G401 (cell line): ENCODE data around the gene AFG1L. TPM values are rescaled to one million over a fixed set of nuclear protein-coding genes. Genes with fewer than 3 reads are reported as not detected.

Experiments
- DNase-seq: peaks from one replicate; pipeline ENCODE4 v3.0.0-alpha.2; 2015; ENCODE audit warnings: low spot score
- in situ Hi-C: cut with HindIII; loops from 2 replicates; pipeline ENCODE4 v1.10.0; 2016; ENCODE audit warnings: low sequenced_read_pairs, mixed read lengths
- total RNA-seq: library from RNA; depleted of rRNA; stranded (reverse); fragments of >200 nt; shearing (Covaris generic); gene quantifications from 2 replicates; pipeline ENCODE4 v1.2.3, GENCODE V29; 2014

Gene AFG1L
- total RNA-seq, 1 experiment from 2014 or later = 9.5 TPM

DNA sequence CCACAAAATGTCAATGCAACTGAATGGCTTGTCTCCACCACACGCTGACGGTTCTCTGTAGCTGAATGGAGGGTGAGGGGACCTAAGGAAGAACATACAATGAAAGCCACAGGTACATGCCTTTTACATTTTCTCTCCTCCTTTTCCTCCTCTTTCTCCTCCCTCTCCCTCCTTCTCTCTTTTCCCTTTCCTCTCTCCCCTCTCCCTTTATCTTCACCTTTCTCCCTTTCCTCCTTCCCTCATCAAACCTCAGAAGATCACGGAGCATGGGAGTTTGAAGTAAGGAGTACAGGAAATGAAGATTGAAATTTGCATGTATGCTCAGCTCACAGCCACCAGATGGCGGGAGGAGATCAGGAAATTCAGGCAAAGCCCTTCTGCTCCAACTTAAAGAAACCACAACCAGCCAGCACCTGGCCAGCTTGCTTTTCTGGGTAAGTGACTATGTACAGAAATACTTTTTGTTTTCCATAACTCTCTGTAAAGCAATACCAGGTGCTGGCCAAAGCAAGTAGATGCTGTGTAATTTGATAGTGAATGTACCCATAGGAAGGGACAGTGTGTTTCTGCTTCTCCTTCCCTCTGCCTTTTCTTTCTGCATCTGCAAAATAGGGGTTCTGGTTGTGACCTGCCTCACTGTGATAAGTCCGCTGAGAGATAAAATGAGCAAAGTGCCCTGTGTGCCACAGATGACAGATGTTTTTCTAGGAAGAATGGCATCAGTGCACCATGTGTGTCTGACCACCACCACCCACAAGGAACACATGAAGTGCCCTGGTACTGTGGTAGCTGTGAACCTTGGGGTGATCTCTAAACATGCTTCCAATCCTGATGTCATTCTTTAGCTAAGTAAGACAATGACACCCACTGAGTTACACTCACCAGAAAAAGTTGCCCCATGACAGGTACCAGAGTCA, 247.2 kb downstream of the AFG1L start:
- DNase-seq = peak; percentile 92
- in situ Hi-C loops = loop anchor here (25.0 kb wide), 1 partner anchor 295 kb away; the partner anchor contains the start of gene ARMC2

DNA sequence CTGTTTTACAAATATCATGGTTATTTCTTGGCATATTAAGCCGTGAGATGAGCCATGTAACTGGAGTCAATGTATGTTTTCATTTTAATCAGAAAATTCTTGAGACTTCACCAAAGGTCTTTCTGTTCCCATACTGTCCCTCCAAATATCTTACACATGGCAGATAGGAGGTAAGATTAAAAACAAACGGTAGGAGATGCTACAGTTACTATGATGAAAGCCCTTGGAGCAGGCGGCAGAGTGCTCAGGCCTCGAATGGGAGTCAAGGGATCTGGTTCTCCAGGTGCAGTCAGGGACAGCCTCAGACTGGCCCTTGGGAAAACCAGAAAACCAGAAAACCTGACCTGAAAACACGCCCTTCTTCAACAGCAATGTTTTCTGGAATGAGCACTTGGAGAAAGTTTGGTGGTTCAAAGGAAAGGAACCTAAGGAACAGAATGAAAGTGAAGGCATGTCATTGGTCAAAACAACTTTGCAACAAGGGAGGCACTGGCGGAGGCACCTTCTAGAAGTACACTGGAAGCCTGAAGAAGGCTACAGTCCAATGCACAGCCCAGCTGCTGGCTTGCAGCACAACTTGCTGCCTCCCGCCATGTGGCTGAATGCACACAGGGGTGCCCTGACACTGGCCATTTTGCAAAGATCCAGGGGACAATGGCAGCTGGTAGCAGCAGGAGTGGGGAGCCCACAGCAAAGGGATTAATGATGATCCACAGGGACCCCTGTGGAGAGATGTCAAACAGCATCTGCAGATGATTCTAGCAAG, 248.5 kb downstream of the AFG1L start:
- in situ Hi-C loops = loop anchor here (25.0 kb wide), 1 partner anchor 294 kb away; the partner anchor contains the start of gene ARMC2
- no peak for DNase-seq

DNA sequence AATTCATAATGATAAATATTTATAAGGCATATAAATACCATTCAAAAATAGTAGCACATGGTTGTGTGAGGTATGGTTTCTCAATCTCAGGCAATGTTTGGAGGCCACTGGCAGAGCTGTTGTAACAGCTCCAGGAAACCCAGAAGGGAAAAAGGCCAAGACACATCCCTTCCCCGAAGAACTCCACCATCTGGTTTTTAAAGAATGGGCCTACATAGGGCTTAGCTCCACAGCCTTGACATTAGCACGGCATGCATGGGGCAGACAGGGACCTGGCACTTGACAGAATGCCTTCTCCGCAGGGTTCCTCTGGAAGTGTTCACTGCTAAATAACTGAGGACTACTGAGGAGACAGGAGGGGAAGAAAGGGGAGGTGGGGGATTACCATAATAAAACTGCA, 249.8 kb downstream of the AFG1L start:
- in situ Hi-C loops = loop anchor here (25.0 kb wide), 1 partner anchor 293 kb away; the partner anchor contains the start of gene ARMC2
- peak; percentile 87 for DNase-seq

DNA sequence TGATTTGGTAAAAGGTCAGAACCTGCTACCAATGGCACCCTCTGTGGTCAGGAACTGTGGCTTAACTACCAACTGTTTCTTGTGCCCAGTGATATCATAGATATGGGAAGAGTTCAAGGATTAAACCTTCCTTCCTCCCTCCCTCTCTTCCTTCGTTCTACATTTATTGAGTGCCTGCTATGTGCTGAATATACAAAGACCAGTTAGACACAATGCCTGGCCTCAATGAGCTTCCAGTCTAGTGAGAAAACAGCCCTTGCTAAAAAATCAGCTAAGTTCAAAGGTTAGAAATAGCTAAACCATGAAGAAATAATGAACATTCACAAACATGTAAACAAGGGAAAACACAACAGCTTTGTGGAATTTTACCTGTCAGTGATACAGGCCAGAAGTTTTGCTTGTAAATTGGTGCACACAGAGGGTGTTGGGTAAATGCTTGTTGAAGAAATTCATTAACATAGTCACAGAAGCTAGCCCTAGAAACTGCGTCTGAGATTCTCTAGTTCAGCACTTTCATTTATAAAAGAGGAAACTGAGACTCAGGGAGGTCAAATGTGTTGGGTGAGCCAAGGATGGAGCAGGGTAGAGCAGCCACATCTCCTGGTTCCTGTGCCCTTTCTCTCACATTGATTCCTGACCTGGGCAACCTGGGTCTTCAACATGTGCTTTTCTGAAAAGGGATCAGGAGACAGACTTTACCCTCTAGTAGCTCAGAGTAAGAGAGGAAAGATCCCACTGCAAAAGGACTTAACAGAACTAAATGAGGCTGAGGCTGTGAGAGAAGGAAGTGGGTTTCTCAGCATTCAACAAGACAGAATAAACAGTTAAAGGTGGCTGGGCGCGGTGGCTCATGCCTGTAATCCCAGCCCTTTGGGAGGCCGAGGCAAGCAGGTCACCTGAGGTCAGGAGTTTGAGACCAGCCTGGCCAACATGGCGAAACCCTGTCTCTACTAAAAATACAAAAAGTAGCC, 251.5 kb downstream of the AFG1L start:
- DNase-seq = no peak
- in situ Hi-C loops = loop anchor here (25.0 kb wide), 1 partner anchor 291 kb away; the partner anchor contains the start of gene ARMC2

DNA sequence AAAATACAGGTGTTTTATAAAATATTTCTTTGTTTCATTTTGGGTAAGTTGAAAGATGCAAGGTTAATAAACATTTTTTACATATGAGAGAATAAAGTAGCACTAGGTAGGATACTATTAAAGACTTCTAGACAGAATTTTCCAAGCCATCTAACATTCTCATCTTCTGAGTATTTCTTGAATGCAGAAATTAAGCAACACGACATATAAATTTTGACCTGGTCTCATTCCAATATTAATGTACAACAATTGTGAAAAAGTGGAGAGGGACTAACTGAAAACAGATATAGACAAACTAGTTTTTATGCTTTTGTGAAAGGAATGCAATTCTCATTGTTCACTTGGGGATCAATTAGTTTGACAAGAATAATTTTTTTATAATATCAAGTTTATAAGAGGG, 254.4 kb downstream of the AFG1L start:
- no peak for DNase-seq
- in situ Hi-C loops = loop anchor here (25.0 kb wide), 1 partner anchor 288 kb away; the partner anchor contains the start of gene ARMC2

DNA sequence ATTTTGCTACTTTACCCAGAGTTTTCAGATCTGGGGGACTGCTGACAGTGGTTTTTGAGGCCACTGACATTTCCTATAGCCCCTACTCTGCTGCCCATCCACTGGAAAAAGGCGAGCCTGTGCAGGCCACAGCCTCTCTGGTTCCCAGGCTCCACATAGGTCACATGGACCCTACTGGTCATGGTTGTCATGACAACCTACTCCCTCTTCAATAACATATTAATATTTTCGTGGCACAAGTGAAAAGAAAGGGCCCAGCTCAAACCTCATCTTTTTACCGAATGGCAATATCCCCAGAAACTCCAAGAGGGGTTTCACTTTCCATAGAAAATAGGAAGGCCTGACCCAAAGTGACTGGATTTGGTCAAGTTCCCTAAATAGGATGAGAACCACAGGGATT, 254.9 kb downstream of the AFG1L start:
- in situ Hi-C loops = loop anchor here (25.0 kb wide), 1 partner anchor 288 kb away; the partner anchor contains the start of gene ARMC2
- DNase-seq = no peak

DNA sequence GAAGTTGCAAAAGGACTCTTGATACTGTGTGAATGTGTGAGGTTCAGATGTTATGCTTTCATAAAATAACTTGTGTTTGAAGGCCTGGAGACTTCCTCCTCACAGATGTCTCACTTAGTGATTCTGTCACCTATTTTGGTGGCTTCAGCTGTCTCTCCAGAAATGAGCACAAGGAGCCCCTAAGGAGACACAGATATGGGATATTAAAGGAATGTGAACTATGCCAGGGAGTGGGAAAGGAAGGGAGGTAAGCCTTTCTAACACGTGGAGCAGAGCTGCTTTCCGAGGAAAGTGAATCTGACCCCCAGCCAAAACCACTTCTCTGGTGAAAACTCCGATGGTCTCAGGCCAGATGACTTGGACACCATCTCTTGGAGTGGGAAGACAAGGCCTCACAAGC, 255.4 kb downstream of the AFG1L start:
- no peak for DNase-seq
- in situ Hi-C loops = no loop called here

DNA sequence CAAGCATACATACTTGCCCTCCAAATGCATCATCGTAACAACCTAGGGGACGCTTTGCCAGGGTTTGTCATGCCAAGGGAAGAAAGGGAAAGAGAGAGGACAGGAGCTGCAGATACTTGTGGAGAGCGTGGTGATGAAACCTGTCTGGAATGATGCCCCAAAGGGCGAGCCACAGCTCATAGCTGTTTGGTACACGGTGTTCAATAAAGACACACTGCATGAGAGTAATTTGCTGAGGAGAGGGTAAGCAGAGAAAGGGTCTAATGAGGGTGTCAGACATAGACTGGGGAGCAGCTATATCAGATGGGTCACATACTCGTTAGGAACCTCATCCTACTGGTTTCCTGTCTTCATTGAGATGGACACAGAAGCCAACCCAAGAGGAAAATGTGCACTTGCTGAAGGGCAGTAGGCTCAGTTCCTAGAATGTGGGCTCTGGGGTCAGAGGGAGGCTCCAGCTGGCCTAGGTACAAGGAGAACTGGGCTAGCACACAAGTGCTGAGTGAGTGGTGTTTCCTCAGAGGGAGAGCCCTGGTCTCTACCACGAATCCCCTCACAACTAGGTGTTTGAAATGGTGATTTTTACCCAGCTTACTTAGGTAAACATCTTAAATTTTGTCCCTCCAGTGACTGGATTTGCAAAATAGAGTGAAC, 260.7 kb downstream of the AFG1L start:
- in situ Hi-C loops = no loop called here
- no peak for DNase-seq

DNA sequence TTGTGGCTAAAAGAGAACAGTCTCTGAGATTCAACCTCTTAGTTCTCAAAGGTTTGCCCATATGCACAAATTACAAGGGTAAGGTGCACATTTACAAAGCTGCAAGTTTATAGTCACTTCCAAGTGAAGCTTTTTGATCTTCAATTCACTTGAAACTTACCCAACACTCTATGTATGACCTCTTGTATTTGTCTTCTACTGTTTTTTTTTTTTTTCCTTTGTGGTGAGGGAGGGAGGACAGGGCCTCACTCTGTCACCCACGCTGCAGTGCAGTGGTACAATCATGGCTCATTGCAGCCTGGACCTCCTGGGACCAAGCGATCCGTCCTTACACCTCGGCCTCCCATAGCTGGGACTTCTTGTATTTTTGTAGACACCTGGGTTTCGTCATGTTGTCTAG, 261.4 kb downstream of the AFG1L start:
- DNase-seq = no peak
- in situ Hi-C loops = no loop called here

DNA sequence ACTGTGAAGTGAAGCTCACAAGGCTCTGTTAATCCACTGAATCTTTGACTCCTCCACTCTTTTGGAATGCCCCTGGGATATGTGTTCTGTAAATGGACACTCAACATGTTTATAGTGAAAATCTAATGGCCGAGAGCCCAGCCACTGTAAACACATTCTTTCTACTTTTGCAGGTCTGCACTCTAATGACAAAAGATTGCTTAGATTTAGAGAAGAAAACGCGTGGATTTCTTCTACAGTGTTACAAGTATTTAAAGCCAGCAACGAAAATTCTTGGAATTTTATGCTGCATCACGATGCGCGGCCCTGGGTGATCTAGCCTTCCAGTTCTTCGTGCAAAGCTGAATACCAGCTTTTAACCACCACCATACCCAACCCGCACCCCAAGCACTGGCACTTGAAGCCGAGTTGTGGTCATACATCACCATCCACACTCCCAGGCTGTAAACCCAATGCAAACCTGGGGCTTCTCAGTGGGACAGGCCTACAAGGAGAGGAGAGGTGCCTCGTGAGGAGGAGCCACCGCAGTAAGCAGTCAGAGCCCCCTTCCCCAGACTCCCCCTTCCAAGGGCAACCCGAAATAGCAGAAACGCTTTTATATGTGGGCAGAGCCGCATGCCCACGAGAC, 262.1 kb downstream of the AFG1L start:
- in situ Hi-C loops = no loop called here
- peak; percentile 49 for DNase-seq

DNA sequence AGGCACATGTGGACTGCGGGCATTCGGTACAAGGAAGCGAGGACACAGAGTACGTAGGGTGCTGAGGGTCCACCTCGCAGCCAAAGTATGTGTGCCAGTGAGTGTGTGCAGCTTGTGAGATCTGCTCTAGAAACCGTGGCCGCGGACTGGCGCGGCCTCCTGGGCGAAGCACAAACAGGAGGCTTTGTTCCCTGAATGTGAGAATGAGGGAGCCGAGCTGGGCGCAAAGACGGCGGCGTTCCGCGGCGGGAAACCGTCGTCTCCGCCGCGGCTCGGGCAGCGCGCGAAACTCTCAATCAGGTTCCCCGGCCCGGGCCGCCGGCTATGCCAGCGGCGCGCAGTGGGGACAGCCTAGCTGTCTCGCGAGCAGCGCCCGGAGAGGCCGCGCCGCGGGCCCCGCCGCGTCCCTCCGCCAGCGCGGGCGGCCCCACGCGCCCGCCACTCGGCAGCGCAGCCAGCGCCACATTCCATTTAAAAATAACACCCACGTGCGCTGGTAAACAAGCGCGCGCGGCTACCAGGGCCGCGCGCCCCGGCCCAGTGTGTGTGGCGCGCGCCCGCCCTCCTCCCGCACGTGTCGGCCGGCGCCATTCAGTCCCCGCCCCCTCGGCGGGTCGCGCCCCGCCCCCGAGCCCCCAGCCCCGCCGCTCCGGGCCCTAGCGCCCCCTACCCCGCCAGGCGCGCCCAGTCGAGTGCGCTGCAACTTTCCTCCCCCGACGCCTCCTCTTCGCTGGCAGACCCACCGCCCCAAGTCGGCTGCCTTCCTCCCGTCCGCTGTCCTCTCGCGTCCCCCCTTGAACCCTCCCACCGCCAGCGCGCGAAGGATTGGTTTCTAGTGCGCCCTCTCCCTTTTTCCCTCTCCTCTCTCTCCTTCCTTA, 262.9 kb downstream of the AFG1L start:
- DNase-seq = peak; percentile 80
- in situ Hi-C loops = no loop called here

DNA sequence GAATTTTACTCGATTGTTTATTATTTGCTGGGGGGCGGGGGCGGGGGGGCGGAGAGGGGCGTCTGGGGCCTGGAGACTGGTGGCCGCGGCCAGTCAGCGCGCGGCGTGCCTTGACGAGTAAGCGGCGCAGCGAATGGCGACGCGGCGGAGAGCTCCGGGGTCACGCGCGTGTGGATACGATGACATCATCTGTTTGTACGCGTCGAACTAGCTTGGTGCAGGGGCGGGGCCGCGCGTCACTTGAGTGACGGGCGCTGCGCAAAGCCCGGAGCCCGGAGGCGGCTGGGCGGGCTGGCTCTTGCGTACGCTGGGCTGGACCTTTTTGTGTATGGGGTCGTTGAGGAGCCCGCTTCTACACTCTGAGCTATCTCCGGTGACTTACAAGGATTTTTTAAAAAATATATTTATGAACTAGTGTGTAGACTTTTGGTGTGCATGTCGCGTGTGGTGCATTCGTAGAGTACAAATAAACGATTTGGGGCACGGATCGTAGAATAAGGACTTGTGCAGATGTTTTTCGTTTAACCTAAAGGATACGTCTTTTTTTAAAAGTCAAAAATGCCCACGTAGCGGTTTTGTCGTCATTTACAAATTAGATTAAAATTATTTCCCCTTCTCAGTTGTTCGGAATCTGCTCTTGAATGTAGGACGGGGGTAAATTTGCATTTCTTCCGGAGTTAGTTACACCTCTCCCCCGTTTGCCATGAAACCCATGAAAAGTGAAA, 263.7 kb downstream of the AFG1L start:
- DNase-seq = peak; percentile 99
- in situ Hi-C loops = no loop called here

DNA sequence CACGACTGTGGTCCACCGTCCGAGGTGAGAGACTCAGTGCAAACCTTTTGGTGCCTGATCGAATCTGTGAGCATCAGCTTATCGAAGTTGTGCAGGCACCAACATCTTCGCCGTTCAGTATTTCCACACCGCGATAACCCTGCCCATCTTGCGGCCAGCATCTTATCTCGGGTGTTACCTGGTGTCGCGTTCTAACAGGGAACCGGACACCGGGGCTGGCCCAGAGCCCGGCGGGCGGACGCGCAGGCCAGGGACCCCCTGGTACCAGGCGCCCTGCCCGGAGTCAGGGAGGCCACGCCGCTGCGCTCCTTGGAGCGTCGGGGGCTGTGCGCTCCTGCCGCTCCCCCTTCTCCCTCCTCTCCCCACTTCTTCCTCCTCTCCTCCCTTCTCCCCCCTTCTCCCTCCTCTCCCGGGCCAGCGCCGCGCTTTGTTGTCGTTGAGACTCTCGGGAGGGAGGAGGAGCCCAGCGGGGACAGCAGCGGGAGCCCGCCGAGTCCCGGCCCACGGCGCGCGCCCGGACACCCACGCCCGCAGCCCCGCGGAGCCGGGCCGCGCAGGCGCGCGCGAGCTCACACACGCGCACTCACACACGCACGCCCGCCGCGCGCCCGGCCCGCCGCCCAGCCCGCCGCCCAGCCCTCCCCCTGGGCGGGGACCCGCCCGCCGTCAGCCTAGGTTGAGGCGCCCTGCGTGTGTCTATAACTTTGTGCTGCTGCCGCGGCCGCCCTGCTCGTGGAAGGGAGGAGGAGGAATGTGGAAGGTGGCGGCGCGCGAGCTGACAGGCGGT, 264.4 kb downstream of the AFG1L start:
- in situ Hi-C loops = no loop called here

DNA sequence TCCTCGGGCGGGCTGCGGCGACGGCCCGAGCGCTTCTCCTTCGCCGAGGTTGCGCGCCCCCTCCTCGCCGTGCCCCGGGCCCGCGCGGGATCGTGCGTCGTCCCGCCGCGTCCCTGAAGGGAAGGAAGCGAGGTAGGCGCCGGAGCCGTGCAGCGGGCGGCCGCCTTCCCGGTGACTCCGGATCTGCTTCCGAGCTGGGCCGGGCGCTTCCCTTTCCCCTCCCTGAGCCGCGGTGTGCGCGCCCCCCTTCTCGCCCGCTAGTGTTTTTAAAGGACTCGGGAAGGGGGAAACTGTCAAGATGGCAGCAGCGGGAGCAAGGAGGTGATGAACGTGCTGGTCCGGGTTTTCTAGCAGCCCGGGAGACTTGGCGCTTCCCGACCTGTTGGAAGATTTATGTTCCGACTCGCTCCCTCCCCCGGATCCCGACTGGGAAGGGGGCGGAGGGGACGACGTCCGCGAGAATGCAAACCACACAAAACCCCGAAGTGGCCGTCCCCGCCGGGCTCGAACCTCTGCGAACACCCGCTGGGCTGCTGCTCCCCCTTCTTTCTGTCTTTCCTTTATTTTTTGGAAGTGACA, 265.1 kb downstream of the AFG1L start:
- peak; percentile 72 for DNase-seq
- in situ Hi-C loops = no loop called here

More for the DNA sequence above, 264.4 kb downstream of the AFG1L start:
- peak; percentile 89 for DNase-seq
